OCI-LY1 (cell line): ENCODE measurements around the gene TEX14.

ENCODE experiments used
- H2AFZ ChIP-seq: fragments of 200-600 bp; sonication (generic), shearing (Covaris generic); 2 replicates; pipeline ENCODE4 v1.6.0; 2014; ENCODE audit warnings: antibody characterized with exemption, mild to moderate bottlenecking, low read length
- H3F3A ChIP-seq: fragments of 200-600 bp; sonication (generic), shearing (Covaris generic); 2 replicates; pipeline ENCODE4 v1.6.0; 2014; ENCODE audit warnings: mild to moderate bottlenecking, antibody characterized with exemption, low read length, moderate library complexity; ENCODE audit not compliant: insufficient read depth
- H3K27ac ChIP-seq: fragments of 200-600 bp; sonication (generic); 2 replicates; pipeline ENCODE4 v1.5.1; 2014; ENCODE audit warnings: low read length, mixed run types, mild to moderate bottlenecking, low read depth; ENCODE audit not compliant: poor library complexity, severe bottlenecking
- H3K27me3 ChIP-seq: fragments of 200-600 bp; sonication (generic); 2 replicates; pipeline ENCODE4 v1.6.0; 2014; ENCODE audit warnings: antibody characterized with exemption, mild to moderate bottlenecking, low read length, moderate library complexity; ENCODE audit not compliant: insufficient read depth
- H3K36me3 ChIP-seq: fragments of 200-600 bp; sonication (generic); 2 replicates; pipeline ENCODE4 v1.6.1; 2014; ENCODE audit warnings: mild to moderate bottlenecking, antibody characterized with exemption, low read length, moderate library complexity, mixed read lengths; ENCODE audit not compliant: insufficient read depth
- H3K4me1 ChIP-seq: fragments of 200-600 bp; sonication (generic); 2 replicates; pipeline ENCODE4 v1.5.1; 2014; ENCODE audit warnings: mild to moderate bottlenecking, low read length, moderate library complexity; ENCODE audit not compliant: insufficient read depth, severe bottlenecking
- H3K4me2 ChIP-seq: fragments of 200-600 bp; sonication (generic), shearing (Covaris generic); 2 replicates; pipeline ENCODE4 v1.6.1; 2014; ENCODE audit warnings: low read length
- H3K4me3 ChIP-seq: fragments of 200-600 bp; sonication (generic); 2 replicates; pipeline ENCODE4 v1.5.1; 2014; ENCODE audit warnings: low read length, low read depth, mild to moderate bottlenecking, mixed read lengths; ENCODE audit not compliant: poor library complexity, severe bottlenecking
- H3K79me2 ChIP-seq: fragments of 200-600 bp; shearing (Covaris generic); 2 replicates; pipeline ENCODE4 v1.6.1; 2016; ENCODE audit warnings: mixed run types, low read length, mixed read lengths; ENCODE audit not compliant: insufficient read depth
- H3K9ac ChIP-seq: fragments of 200-600 bp; sonication (generic), shearing (Covaris generic); 2 replicates; pipeline ENCODE4 v1.6.1; 2014; ENCODE audit warnings: mild to moderate bottlenecking, low read length, mixed read lengths
- H3K9me2 ChIP-seq: fragments of 200-600 bp; sonication (generic), shearing (Covaris generic); 2 replicates; pipeline ENCODE4 v1.6.1; 2014; ENCODE audit warnings: low read depth, mild to moderate bottlenecking, low read length, mixed read lengths
- H3K9me3 ChIP-seq: fragments of 200-600 bp; shearing (Covaris generic); 2 replicates; pipeline ENCODE4 v1.6.1; 2014; ENCODE audit warnings: low read length, mixed read lengths
- H4K20me1 ChIP-seq: fragments of 200-600 bp; sonication (generic), shearing (Covaris generic); 2 replicates; pipeline ENCODE4 v1.6.0; 2016; ENCODE audit warnings: mild to moderate bottlenecking, low read length; ENCODE audit not compliant: insufficient read depth
- EZH2 ChIP-seq: fragments of 200-600 bp; sonication (generic), shearing (Covaris generic); IDR thresholded peaks from 2 replicates; pipeline ENCODE4 v1.8.0; 2017; ENCODE audit warnings: borderline replicate concordance, mixed run types, mild to moderate bottlenecking, antibody characterized with exemption, low read length, moderate library complexity, mixed read lengths
- TF ChIP-seq, protein P1 (sequence below): fragments of 200-600 bp; sonication (generic), shearing (Covaris generic); IDR thresholded peaks from 2 replicates; pipeline ENCODE4 v1.5.1; 2017; ENCODE audit warnings: mild to moderate bottlenecking, antibody characterized with exemption, low read length, moderate library complexity, mixed read lengths

TEX14 gene

DNA sequence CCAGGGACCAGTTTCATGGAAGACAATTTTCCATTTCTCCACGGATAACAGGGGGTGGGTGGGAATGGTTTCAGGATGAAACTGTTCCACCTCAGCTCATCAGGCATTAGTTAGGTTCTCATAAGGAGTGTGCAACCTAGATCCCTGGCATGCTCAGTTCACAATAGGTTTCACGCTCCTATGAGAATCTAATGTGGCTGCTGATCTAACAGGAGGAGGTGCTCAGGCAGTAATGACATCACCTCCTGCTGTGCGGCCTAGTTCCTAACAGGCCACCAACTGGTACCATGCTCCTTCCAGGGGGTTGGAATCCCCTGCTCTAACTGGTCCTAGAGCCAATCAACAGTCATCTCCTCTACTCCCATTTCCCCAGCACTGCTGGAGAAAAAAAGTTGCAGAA is 19.9 kb downstream of the TEX14 start:
- H3K4me1 ChIP-seq: peaks cover 2% of the 10 kb centered on the region
- no peaks in the 10 kb centered on the region for H3K36me3 ChIP-seq
- H3K9me2 ChIP-seq: no peaks in the 10 kb centered on the region
- TF ChIP-seq EZH2: no peak
- TF ChIP-seq, protein P1, sequence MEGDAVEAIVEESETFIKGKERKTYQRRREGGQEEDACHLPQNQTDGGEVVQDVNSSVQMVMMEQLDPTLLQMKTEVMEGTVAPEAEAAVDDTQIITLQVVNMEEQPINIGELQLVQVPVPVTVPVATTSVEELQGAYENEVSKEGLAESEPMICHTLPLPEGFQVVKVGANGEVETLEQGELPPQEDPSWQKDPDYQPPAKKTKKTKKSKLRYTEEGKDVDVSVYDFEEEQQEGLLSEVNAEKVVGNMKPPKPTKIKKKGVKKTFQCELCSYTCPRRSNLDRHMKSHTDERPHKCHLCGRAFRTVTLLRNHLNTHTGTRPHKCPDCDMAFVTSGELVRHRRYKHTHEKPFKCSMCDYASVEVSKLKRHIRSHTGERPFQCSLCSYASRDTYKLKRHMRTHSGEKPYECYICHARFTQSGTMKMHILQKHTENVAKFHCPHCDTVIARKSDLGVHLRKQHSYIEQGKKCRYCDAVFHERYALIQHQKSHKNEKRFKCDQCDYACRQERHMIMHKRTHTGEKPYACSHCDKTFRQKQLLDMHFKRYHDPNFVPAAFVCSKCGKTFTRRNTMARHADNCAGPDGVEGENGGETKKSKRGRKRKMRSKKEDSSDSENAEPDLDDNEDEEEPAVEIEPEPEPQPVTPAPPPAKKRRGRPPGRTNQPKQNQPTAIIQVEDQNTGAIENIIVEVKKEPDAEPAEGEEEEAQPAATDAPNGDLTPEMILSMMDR: no peak
- peaks cover 2% of the 10 kb centered on the region; the same call in 1 of the 2 replicates for H3F3A ChIP-seq
- no peak overlapping the region for H3K4me2 ChIP-seq
- H3K9ac ChIP-seq: no peak overlapping the region
- H4K20me1 ChIP-seq: no peaks in the 10 kb centered on the region
- H3K27me3 ChIP-seq: peaks cover 4% of the 10 kb centered on the region; the same call in 1 of the 2 replicates
- no peak overlapping the region for H2AFZ ChIP-seq
- H3K27ac ChIP-seq: no peak overlapping the region
- no peaks in the 10 kb centered on the region for H3K9me3 ChIP-seq
- H3K4me3 ChIP-seq: no peak overlapping the region
- H3K79me2 ChIP-seq: no peaks in the 10 kb centered on the region

DNA sequence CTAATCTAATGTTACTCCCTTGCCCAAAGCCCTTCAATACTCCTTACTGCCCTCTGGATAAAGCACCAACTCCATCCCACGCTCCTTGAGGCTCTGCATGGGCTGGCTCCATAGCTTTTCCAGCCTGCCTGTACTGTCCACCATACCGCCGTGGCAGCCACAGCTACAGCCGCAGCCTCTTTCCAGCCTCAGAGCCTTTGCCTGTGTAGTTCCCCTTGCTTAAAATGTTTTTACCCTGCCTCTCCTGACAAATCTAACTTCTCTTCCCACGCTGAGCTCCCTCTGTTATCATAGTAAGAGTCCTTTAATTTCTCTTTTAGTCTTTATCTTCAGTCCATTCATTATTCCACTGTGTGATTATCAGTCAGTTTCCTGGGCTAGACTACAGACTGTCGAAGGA is 22.0 kb downstream of the TEX14 start:
- H3K36me3 ChIP-seq: no peaks in the 10 kb centered on the region
- H3K4me2 ChIP-seq: no peak overlapping the region
- no peaks in the 10 kb centered on the region for H4K20me1 ChIP-seq
- H2AFZ ChIP-seq: no peak overlapping the region
- H3K27me3 ChIP-seq: peaks cover 4% of the 10 kb centered on the region; the same call in 1 of the 2 replicates
- no peak overlapping the region for H3K27ac ChIP-seq
- no peaks in the 10 kb centered on the region for H3K9me3 ChIP-seq
- H3K4me3 ChIP-seq: no peak overlapping the region
- H3K4me1 ChIP-seq: peaks cover 9% of the 10 kb centered on the region
- H3K79me2 ChIP-seq: no peaks in the 10 kb centered on the region
- TF ChIP-seq EZH2: no peak
- TF ChIP-seq, protein P1: no peak
- H3K9me2 ChIP-seq: no peaks in the 10 kb centered on the region
- H3F3A ChIP-seq: peaks cover 2% of the 10 kb centered on the region; the same call in 1 of the 2 replicates
- H3K9ac ChIP-seq: no peak overlapping the region

DNA sequence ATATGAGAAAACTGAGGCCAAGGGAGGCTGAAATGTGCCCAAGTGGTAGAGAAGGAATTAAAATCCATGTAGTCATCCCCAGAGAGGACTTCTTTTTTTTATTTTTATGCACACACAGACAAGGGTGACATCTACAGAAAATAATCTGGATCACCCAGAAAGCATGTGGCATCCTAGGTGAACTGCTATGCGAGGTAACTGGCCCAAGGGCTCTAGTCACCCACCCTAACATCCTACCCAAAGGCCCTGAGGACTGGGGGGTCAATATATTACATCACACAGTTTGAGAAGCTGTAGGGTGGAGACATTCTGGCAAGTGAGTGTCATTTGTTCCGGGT is 23.3 kb downstream of the TEX14 start:
- Histone ChIP-seq H3K9ac (no peak overlapping the region), H4K20me1 (no peaks in the 10 kb centered on the region), H3K79me2 (no peaks in the 10 kb centered on the region), H3K4me1 (peaks cover 9% of the 10 kb centered on the region), H3K27ac (no peak overlapping the region), H3K27me3 (peaks cover 4% of the 10 kb centered on the region; the same call in 1 of the 2 replicates), H3K4me2 (no peak overlapping the region), H2AFZ (no peak overlapping the region), H3F3A (peaks cover 2% of the 10 kb centered on the region; the same call in 1 of the 2 replicates), H3K36me3 (no peaks in the 10 kb centered on the region), H3K9me2 (no peaks in the 10 kb centered on the region), H3K4me3 (no peak overlapping the region), H3K9me3 (no peaks in the 10 kb centered on the region)
- no peak for TF ChIP-seq EZH2
- TF ChIP-seq, protein P1: no peak
